Stimulated activated naive CD8-positive, alpha-beta T cell treated with anti-CD3 and anti-CD28 coated beads, Interleukin-15, Interleukin-2, amounts not matched to agents 100 U/mL and 50 U/mL, for 24 hours (primary cell): ENCODE measurements around the gene MPV17L2.

Source experiments
- ATAC-seq: fragments of 150-1000 bp; cut with Tn5 transposase; one replicate; pipeline ENCODE4 v1.10.0; 2021
- DNase-seq: peaks from one replicate; pipeline ENCODE4 v3.0.0; 2021

The MPV17L2 gene

GRCh38 chr19:18160971-18161635 is 31.9 kb upstream of the MPV17L2 start:
- ATAC-seq = peak; percentile 87
- peak; percentile 89 for DNase-seq

DNA sequence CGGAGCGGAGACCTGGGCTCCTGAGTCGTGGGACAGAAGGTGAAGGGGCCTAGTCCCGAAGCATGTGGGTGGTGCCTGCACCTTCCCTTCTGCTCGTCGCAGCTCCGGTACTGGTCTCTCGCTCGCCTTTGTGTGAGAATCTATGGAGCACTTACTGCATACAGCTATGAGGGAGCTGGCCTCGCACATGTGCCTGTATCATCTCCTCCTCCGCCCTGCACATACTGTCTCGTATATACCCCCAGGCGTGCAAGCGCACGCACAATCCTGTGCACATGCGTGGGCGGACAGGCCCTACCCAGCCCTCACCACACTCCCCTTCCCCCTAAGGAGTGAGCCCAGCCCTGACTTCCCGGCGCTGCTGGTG is 31.4 kb upstream of the MPV17L2 start:
- ATAC-seq = peak; percentile 21
- DNase-seq = no peak

GRCh38 chr19:18164072-18164471 is 28.9 kb upstream of the MPV17L2 start:
- no peak for ATAC-seq
- DNase-seq = no peak

DNA sequence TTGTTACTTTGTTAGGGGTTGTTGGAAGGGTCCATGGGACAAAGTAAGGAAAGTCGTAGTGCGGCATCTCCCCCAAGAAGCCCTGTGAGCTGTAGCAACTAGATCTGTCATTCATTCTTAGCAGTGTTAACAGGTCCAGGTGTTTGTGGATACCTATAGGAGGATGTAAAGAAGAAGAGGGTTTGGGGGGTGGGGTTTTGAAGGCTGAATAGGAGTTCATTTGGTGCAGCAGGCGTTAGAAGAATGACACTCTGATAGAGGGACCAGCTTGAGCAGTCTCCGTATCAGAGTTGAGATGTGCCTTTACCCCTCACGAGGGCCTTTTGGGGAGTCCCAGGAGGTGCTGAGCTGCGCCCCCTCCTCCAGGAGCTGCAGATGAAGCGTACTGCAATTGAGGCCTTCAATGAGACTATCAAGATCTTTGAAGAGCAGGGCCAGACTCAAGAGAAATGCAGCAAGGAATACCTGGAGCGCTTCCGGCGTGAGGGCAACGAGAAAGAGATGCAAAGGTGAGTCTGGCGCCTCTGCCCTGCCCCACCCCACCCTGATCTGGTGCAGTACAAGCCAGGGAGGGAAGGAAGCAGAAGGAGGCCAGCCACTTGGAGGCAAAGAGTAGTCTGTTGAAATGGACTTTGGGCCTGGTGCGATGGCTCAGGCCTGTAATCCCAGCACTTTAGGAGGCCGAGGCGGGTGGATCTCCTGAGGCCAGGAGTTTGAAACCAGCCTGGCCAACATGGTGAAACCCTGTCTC is 27.0 kb upstream of the MPV17L2 start:
- ATAC-seq = no peak
- no peak for DNase-seq

- ATAC-seq (no peak), DNase-seq (no peak)
These were observed 26.0 kb upstream of the MPV17L2 start for GRCh38 chr19:18167011-18167410.

DNA sequence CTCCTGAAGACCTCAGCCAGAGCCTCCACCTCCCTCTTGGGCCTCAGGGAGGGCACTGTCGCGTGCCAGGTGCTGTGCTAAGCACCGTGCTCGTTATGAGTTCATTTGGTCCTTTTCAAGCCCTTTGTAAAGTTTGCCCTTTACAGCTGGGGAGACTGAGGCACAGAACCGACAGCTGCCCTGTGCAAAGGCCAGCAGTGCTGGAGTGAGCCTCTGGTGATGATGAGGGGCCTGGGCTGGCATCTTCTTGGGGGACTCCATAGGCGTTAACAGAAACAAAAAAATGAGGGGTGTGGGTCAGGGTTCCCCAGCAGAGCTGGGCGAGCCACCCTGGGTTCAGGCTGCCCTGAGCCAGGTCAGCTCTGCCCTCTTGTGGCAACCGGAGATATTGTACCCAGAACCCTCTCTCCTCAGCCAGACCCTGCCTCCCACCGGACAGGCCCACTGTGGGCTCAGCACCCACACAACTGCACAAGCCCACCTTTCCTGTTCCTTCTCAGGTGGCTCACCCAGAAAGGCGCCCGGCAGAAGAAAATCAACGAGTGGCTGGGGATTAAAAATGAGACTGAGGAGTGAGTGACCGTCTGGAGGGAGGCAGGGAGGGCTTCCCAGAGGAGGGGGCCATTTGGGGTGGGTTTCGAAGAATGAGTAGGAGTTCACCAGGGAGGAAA is 24.9 kb upstream of the MPV17L2 start:
- DNase-seq (peak; percentile 74), ATAC-seq (peak; percentile 74)

GRCh38 chr19:18168673-18169381 is 24.2 kb upstream of the MPV17L2 start:
- ATAC-seq = no peak

DNA sequence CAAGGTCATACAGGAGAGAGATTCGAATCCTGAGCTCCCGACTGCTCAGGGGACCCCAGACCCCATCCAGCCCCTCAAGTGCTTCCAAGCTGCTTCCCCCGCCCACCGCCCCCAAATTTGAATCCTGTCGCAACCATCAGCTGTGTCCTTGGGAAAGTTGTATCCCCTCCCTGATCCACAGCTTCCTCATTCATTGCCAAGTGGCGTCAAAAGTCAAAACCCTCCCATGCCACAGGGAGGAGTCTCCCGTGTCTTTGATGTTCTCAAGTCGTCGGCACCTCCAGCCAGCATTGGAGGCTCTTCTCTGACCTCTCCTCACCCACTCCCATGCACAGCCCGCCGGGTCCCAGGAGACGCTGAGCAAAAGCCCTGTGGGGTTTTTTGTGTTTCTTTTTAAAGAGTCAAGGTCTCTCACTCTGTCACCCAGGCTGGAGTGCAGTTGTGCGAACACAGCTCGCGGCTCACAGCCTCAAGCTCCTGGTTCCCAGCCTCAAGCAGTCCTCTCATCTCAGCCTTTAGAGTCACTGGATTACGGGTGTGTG is 22.2 kb upstream of the MPV17L2 start:
- DNase-seq (no peak), ATAC-seq (no peak)

More at GRCh38 chr19:18168673-18169381, 24.2 kb upstream of the MPV17L2 start:
- DNase-seq = no peak

DNA sequence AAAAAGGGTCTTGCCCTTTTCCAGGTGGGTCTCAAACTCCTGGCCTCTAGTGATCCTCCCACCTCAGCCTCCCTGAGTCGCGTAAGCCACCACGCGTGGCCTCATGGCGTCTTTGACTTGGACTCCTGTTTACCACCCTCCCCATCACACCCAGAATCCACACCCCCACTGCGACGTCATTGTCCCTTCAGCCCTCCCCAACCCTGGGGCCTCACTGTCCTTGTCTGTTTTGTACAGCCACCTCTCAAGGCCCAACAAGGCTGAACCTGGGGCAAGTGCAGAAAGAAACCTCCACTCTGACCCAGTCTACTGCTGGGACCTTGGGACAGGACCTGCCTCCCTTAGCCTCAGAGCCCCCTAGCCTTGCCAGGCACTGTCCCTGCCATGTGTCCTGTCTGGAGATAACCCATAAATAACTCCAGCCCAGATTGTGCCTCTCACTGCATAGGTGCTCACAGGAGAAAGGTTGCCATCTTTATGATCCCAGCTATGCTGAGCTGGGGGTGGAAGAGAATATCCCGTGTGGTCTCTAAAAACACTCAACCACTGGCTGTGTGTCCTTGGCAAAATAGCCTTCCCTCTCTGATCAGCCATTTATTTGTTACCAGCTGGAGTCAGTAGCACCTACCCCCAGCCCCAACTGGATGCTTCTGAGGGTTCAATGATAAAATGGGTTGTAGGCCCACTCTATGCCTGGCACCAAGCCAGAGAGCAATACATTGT is 21.3 kb upstream of the MPV17L2 start:
- no peak for DNase-seq
- ATAC-seq = no peak

DNA sequence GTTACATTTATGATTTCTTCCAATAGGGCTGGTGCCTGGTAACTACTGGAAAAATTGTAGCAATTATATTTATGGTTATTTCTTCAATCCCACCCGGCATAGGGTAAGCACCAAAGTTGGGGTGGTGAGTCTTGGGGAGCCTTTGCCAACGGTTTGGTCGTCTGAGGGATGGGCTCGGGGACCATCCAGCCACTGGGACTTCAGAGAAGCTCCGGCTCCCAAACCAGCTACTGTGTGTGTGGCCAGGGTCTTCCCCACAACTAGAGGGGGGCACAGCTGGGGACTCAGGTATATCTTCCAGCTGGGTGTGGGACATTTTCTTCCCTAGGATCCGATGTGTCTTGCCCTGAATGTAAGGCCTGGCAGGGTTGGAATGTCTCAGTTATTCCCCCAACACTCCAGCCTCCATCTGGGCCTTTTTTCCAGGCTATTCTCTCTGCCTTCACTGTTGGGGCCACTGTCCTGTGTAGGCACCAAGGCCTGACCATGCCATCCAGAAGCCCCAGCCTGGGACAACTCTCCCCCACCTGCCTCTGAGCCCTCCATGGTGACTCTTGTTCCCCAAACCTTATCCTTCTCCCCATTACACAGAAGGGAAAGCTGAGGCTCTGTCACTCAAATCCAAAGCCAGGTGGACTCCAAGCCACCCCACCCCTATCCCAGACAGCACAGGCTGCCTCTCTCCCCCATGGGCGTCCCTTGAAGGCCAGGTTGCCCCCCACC is 20.5 kb upstream of the MPV17L2 start:
- DNase-seq (no peak), ATAC-seq (no peak)

DNA sequence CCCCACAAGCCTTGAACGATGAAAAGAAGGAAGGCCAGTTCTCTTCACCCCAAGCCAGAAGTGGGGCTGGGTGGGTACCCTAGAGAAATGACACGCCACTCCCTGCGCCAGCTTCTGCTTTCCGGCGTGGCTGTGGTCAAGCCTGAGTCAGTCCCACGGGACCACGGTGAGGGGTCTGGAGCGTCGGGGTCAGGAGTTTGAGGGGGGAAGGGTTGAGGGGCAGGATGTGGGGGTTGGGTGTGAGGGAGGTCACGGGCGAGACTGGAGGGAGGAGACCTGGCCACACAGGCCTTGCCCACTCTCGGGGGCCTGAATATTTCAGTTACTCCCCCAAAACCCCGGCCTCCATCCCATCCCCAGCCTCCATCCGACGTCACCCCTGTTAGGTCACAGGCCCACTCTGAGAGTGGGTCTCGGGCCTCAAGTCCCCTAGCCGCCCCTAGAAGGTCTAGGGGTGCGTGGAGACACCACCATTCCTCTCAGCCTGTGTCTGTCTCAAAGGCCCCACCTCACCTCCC is 19.9 kb upstream of the MPV17L2 start:
- peak; percentile 25 for ATAC-seq
- no peak for DNase-seq

- peak; percentile 72 for ATAC-seq
- DNase-seq = peak; percentile 77
These were observed 19.3 kb upstream of the MPV17L2 start, which contains the start of gene IFI30 for GRCh38 chr19:18173572-18174288. Gene IFI30 (plus strand): TSS chr19:18173813. CDS start chr19:18173842, 29 bp downstream.

DNA sequence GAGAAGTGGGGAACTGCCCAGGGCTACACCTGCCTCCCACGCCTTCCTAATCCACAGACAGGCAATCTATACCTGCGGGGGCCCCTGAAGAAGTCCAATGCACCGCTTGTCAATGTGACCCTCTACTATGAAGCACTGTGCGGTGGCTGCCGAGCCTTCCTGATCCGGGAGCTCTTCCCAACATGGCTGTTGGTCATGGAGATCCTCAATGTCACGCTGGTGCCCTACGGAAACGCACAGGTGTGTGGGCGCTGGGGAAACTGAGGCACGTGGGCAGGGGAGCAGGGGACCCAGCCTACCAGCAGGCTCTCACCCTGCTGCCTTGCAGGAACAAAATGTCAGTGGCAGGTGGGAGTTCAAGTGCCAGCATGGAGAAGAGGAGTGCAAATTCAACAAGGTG is 18.0 kb upstream of the MPV17L2 start:
- no peak for DNase-seq
- no peak for ATAC-seq

DNA sequence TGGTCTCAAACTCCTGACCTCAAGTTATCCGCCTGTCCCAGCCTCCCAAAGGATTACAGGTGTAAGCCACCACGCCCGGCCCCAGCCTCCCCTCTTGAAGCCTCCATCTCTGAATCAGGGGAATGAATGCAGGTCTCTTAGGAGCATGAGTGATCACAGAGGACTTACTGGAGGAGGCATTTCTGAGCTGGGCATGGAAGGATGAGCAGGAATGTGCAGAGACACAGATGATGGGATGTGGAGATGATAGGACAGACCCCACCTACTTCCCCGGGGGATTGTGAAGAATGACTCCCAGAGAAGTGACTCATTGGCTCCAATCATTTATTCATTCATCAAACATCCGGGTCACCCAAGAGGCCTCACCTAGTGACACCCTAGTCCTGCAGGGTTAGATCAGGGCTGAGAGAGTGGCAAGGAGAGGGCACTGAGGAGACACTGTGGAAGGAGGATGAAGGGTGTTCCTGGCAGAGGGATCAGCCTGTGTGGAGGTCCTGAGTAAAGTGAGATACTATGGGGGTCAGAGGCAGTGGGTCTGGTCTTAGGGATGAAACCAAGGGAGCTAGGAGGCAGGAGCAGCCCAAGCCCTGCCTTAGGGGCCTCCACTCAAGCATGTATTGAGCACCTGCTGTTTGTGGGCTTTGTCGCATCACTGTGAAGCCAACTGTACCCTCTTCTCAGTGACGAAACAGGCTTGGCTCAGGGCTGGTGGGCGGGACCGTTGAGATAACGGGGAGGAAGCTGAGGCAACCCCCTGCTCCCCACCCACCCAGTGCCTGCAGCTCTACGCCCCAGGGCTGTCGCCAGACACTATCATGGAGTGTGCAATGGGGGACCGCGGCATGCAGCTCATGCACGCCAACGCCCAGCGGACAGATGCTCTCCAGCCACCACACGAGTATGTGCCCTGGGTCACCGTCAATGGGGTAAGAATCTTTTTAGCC is 16.4 kb upstream of the MPV17L2 start:
- DNase-seq (no peak), ATAC-seq (no peak)

GRCh38 chr19:18179957-18180356 is 13.1 kb upstream of the MPV17L2 start:
- no peak for ATAC-seq
- DNase-seq = no peak

GRCh38 chr19:18183529-18183928 is 9.5 kb upstream of the MPV17L2 start:
- no peak for ATAC-seq
- DNase-seq = no peak

DNA sequence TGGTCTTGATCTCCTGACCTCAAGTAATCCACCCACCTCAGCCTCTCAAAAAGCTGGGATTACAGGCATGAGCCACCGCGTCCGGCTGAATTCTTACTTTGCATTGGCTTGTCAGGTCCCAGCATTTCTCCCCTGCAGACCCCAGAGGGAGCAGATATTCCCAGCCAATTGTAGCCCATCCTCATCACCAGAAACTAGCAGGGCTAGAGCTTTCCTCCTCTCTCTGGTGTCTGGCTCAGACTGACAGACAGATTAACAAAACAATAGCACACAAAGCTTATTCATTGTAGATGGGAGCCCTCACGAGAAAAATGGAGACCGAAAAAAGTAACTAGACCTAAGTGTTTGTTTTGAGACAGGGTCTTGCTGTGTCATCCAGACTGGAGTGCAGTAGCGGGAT is 7.5 kb upstream of the MPV17L2 start:
- no peak for DNase-seq
- ATAC-seq = no peak

- ATAC-seq (no peak), DNase-seq (no peak)
These were observed 2.7 kb upstream of the MPV17L2 start for GRCh38 chr19:18190278-18190677.

DNA sequence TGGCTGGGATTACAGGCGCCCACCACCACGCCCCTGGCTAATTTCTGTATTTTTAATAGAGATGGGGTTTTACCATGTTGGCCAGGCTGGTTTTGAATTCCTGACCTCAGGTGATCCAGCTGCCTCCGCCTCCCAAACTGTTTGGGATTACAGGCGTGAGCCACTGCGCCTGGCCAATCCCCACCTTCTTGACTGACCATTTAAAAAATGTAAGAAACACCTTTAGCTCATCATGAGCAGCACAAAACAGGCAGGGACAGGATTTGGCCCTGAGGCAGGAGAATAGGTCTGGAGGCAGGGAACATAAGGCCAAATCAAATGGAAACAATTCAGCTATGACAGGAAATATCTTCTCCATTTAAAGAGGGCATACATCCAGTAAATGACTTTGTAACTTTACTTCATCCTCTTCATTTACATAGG is 1.4 kb upstream of the MPV17L2 start:
- DNase-seq (no peak), ATAC-seq (no peak)
